Measurements from ENCODE around the gene TPSAB1. TPM values are rescaled to one million over a fixed set of nuclear protein-coding genes. Genes with fewer than 3 reads are reported as not detected.
"Not testable (repeated sequence)": the region's sequence is repeated elsewhere in the genome, so short reads cannot be mapped to it uniquely, and the experiment has no call there.

The TPSAB1 gene
- total RNA-seq, 2 donors from 2014 or later = 17.7 to 33.6 TPM

GRCh38 chr16:1236659-1237058 lies 3.8 kb upstream of the TPSAB1 start:
- DNase-seq (ENCODE audit: low spot score); H3K4me3 ChIP-seq; H3K36me3 ChIP-seq; H3K9me3 ChIP-seq; intact Hi-C loops (cut with DNase I); H3K27me3 ChIP-seq (replicated peaks; ENCODE audit: insufficient read depth); H3K4me1 ChIP-seq (replicated peaks); H3K27ac ChIP-seq: not testable (repeated sequence)
- no CpG with 5 or more reads among the region's 29 CpGs for WGBS

- Histone ChIP-seq H3K9me3 (no peaks in the 10 kb centered on the region), H3K36me3 (no peaks in the 10 kb centered on the region), H3K4me3 (no peak overlapping the region), H3K4me1 (replicated peaks) (no peaks in the 10 kb centered on the region), H3K27me3 (replicated peaks; ENCODE audit: insufficient read depth) (no peaks in the 10 kb centered on the region), H3K27ac (no peak overlapping the region)
- DNase-seq (ENCODE audit: low spot score) = no peak
- WGBS = 87% methylated on average over 9 of the region's 9 CpGs
- TF ChIP-seq CTCF (IDR thresholded peaks at IDR 0.05) (no peak), POLR2A (IDR thresholded peaks at IDR 0.05) (no peak), POLR2AphosphoS5 (IDR thresholded peaks at IDR 0.05) (no peak)
- intact Hi-C loops (cut with DNase I) = no loop called here
Measured at GRCh38 chr16:1237990-1238389, 2.5 kb upstream of the TPSAB1 start.

GRCh38 chr16:1238909-1239308 lies 1.6 kb upstream of the TPSAB1 start:
- H3K4me3 ChIP-seq; H3K4me1 ChIP-seq (replicated peaks); H3K36me3 ChIP-seq; H3K27ac ChIP-seq; H3K27me3 ChIP-seq (replicated peaks; ENCODE audit: insufficient read depth); H3K9me3 ChIP-seq; DNase-seq (ENCODE audit: low spot score); intact Hi-C loops (cut with DNase I): not testable (repeated sequence)
- WGBS = 63% methylated on average over 11 of the region's 23 CpGs

- DNase-seq (ENCODE audit: low spot score); intact Hi-C loops (cut with DNase I); H3K27ac ChIP-seq; H3K4me3 ChIP-seq; H3K9me3 ChIP-seq; H3K4me1 ChIP-seq (replicated peaks); H3K27me3 ChIP-seq (replicated peaks; ENCODE audit: insufficient read depth); H3K36me3 ChIP-seq: not testable (repeated sequence)
- 89% methylated on average over 7 of the region's 9 CpGs for WGBS
Measured at GRCh38 chr16:1239575-1239974, 930 bp upstream of the TPSAB1 start.

GRCh38 chr16:1241081-1241480 lies 576 bp downstream of the TPSAB1 start:
- intact Hi-C loops (cut with DNase I); H3K4me1 ChIP-seq (replicated peaks); H3K27ac ChIP-seq; H3K9me3 ChIP-seq; H3K27me3 ChIP-seq (replicated peaks; ENCODE audit: insufficient read depth); DNase-seq (ENCODE audit: low spot score); H3K4me3 ChIP-seq; H3K36me3 ChIP-seq: not testable (repeated sequence)
- WGBS = 100% methylated on average over 1 of the region's 15 CpGs

GRCh38 chr16:1243363-1243762 lies 2.9 kb downstream of the TPSAB1 start:
- H3K27ac ChIP-seq; H3K4me3 ChIP-seq; DNase-seq (ENCODE audit: low spot score); H3K36me3 ChIP-seq; H3K9me3 ChIP-seq; H3K27me3 ChIP-seq (replicated peaks; ENCODE audit: insufficient read depth); H3K4me1 ChIP-seq (replicated peaks); intact Hi-C loops (cut with DNase I): not testable (repeated sequence)
- WGBS = 70% methylated on average over 7 of the region's 11 CpGs

- DNase-seq (ENCODE audit: low spot score); H3K4me1 ChIP-seq (replicated peaks); H3K4me3 ChIP-seq; intact Hi-C loops (cut with DNase I); H3K27ac ChIP-seq; H3K9me3 ChIP-seq; H3K27me3 ChIP-seq (replicated peaks; ENCODE audit: insufficient read depth); H3K36me3 ChIP-seq: not testable (repeated sequence)
- 74% methylated on average over 27 of the region's 32 CpGs for WGBS
Measured at GRCh38 chr16:1243907-1244850, 3.7 kb downstream of the TPSAB1 start.

- no peak overlapping the region for H3K4me3 ChIP-seq
- no peaks in the 10 kb centered on the region for H3K9me3 ChIP-seq
- no peaks in the 10 kb centered on the region for H3K36me3 ChIP-seq
- TF ChIP-seq CTCF (IDR thresholded peaks at IDR 0.05) = no peak
- no peak for TF ChIP-seq POLR2A (IDR thresholded peaks at IDR 0.05)
- no peak for TF ChIP-seq POLR2AphosphoS5 (IDR thresholded peaks at IDR 0.05)
- DNase-seq (ENCODE audit: low spot score) = no peak
- no peaks in the 10 kb centered on the region for H3K27me3 ChIP-seq (replicated peaks; ENCODE audit: insufficient read depth)
- WGBS = 65% methylated on average over 12 of the region's 12 CpGs
- no peaks in the 10 kb centered on the region for H3K4me1 ChIP-seq (replicated peaks)
- intact Hi-C loops (cut with DNase I) = no loop called here
- no peak overlapping the region for H3K27ac ChIP-seq
Measured at GRCh38 chr16:1244881-1245280, 4.4 kb downstream of the TPSAB1 start.

All from prostate gland (tissue), 2 donors.